GM21528 (cell line): ENCODE measurements around the gene TIGD6.

Source experiments
- ATAC-seq: cut with Tn5 transposase; IDR thresholded peaks from one replicate; pipeline ENCODE4 v1.9.1; 2021; ENCODE audit warnings: mild to moderate bottlenecking, moderate library complexity; ENCODE audit not compliant: unreplicated experiment, low FRiP score

Gene TIGD6

GRCh38 chr5:149981206-149981605 lies 19.2 kb downstream of the TIGD6 start:
- ATAC-seq: no peak

GRCh38 chr5:149979896-149980295 lies 20.6 kb downstream of the TIGD6 start:
- no peak for ATAC-seq

- ATAC-seq: no peak
These were observed 25.0 kb downstream of the TIGD6 start for GRCh38 chr5:149975409-149975808.

GRCh38 chr5:149969181-149969930 lies 31.1 kb downstream of the TIGD6 start:
- no peak for ATAC-seq

- no peak for ATAC-seq
These were observed 33.5 kb downstream of the TIGD6 start for GRCh38 chr5:149966946-149967345.

- no peak for ATAC-seq
These were observed 36.7 kb downstream of the TIGD6 start for GRCh38 chr5:149963729-149964128.

GRCh38 chr5:149962601-149963300 lies 37.7 kb downstream of the TIGD6 start:
- ATAC-seq: no peak

GRCh38 chr5:149961957-149962409 lies 38.5 kb downstream of the TIGD6 start:
- ATAC-seq: no peak

GRCh38 chr5:149961186-149961685 lies 39.2 kb downstream of the TIGD6 start:
- no peak for ATAC-seq

GRCh38 chr5:149960272-149961185 lies 39.9 kb downstream of the TIGD6 start, which contains the start of gene SLC26A2:
Gene SLC26A2 (plus strand): TSS chr5:149960758. CDS start chr5:149977653, 16,895 bp downstream.
- peak; percentile 98 for ATAC-seq

GRCh38 chr5:149959406-149960236 lies 40.8 kb downstream of the TIGD6 start:
- ATAC-seq: no peak

- ATAC-seq: no peak
These were observed 42.6 kb downstream of the TIGD6 start for GRCh38 chr5:149957855-149958254.

GRCh38 chr5:149956685-149957084 lies 43.8 kb downstream of the TIGD6 start:
- ATAC-seq: no peak

- ATAC-seq: no peak
These were observed 45.7 kb downstream of the TIGD6 start for GRCh38 chr5:149954798-149955197.

- ATAC-seq: no peak
These were observed 46.9 kb downstream of the TIGD6 start for GRCh38 chr5:149953436-149954121.

- ATAC-seq: no peak
These were observed 49.2 kb downstream of the TIGD6 start for GRCh38 chr5:149951138-149951749.

GRCh38 chr5:149948993-149949392 lies 51.5 kb downstream of the TIGD6 start:
- no peak for ATAC-seq

GRCh38 chr5:149946118-149946517 lies 54.3 kb downstream of the TIGD6 start:
- no peak for ATAC-seq

GRCh38 chr5:149944666-149945065 lies 55.8 kb downstream of the TIGD6 start, which contains the start of gene PDE6A:
Gene PDE6A (minus strand): TSS chr5:149944793. CDS start chr5:149944673, 120 bp downstream.
- ATAC-seq: no peak
